Activated T-cell treated with anti-CD3 and anti-CD28 coated beads, Interleukin-2, amount 50 U/mL, for 72 hours (primary cell): ENCODE data around the gene GPR21. TPM values are rescaled to one million over a fixed set of nuclear protein-coding genes. Genes with fewer than 3 reads are reported as not detected.

Experiments used
- ATAC-seq, 2 donors: fragments of 150-1000 bp; cut with Tn5 transposase; replicated peaks in 1 of 2; 2 replicates each; pipeline ENCODE4 v1.10.0; 2021; ENCODE audit warnings: moderate library complexity in 2 of 2, mild to moderate bottlenecking in 1 of 2
- DNase-seq, 2 donors: peaks; one replicate each; pipeline ENCODE4 v3.0.0; 2021 to 2022; ENCODE audit warnings: mixed read lengths in 1 of 2
- H3K27ac Mint-ChIP-seq: one replicate; pipeline ENCODE4 v1.8.0; 2022; ENCODE audit warnings: mild to moderate bottlenecking, moderate library complexity, mixed read lengths
- H3K27me3 Mint-ChIP-seq: one replicate; pipeline ENCODE4 v1.8.0; 2022; ENCODE audit warnings: low read depth, mixed read lengths
- H3K36me3 Mint-ChIP-seq, 2 donors: one replicate each; pipeline ENCODE4 v1.8.0; 2022; ENCODE audit warnings: mixed read lengths in 2 of 2, mild to moderate bottlenecking in 1 of 2; ENCODE audit not compliant: insufficient read depth in 2 of 2
- H3K4me1 Mint-ChIP-seq: one replicate; pipeline ENCODE4 v1.8.0; 2022; ENCODE audit warnings: low read depth, mixed read lengths
- H3K4me3 Mint-ChIP-seq, 2 donors: one replicate each; pipeline ENCODE4 v1.8.0; 2022; ENCODE audit warnings: mild to moderate bottlenecking in 2 of 2, mixed read lengths in 2 of 2, moderate library complexity in 2 of 2
- H3K9me3 Mint-ChIP-seq, 2 donors: one replicate each; pipeline ENCODE4 v1.8.0; 2022; ENCODE audit warnings: mixed read lengths in 2 of 2
- total RNA-seq, 2 donors: library from RNA; stranded (reverse); gene quantifications; one replicate each; pipeline ENCODE4 v1.2.3, GENCODE V29; 2022

The GPR21 gene
- total RNA-seq, 2 donors from 2014 or later = 1.3 to 1.6 TPM

DNA sequence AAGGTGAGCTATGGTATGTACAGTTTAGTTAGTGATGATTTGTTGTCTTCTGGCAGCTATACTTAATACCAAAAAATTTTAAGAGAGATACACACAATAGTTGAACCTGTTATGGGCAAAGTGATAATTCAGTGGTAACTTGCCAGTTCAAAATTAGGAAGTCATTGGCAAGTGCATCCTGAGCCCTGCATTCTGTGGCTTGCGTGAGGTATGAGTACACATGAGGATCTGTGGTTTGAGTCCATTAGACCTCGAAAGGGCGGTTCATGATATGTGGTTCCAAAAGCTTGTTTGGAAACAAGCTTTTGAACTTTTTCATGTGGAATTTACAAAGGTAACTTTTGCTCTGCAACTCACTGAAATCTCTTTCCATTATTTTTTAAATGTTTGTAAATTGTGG lies 47.0 kb downstream of the GPR21 start:
- Mint-ChIP-seq H3K27me3 (no peaks in the 10 kb centered on the region), H3K4me3 (no peak overlapping the region), H3K27ac (no peak overlapping the region), H3K36me3 (peaks cover 7 to 10% of the 10 kb centered on the region in 2 donors), H3K4me1 (peaks cover 6% of the 10 kb centered on the region), H3K9me3 (no peaks in the 10 kb centered on the region)
- DNase-seq = no peak
- ATAC-seq = no peak

GRCh38 chr9:123081824-123082223 lies 48.4 kb downstream of the GPR21 start:
- Mint-ChIP-seq H3K27me3 (no peaks in the 10 kb centered on the region), H3K27ac (no peak overlapping the region), H3K9me3 (no peaks in the 10 kb centered on the region), H3K4me1 (peaks cover 6% of the 10 kb centered on the region), H3K4me3 (no peak overlapping the region), H3K36me3 (peaks cover 7 to 10% of the 10 kb centered on the region in 2 donors)
- no peak for ATAC-seq
- DNase-seq = peak in 1 of 2 donors; percentile 7

GRCh38 chr9:123083680-123084079 lies 50.2 kb downstream of the GPR21 start:
- Mint-ChIP-seq H3K27ac (no peak overlapping the region), H3K27me3 (no peaks in the 10 kb centered on the region), H3K36me3 (peaks cover 7 to 8% of the 10 kb centered on the region in 2 donors), H3K9me3 (no peaks in the 10 kb centered on the region), H3K4me1 (peaks cover 6% of the 10 kb centered on the region), H3K4me3 (no peak overlapping the region)
- DNase-seq (no peak), ATAC-seq (no peak)

DNA sequence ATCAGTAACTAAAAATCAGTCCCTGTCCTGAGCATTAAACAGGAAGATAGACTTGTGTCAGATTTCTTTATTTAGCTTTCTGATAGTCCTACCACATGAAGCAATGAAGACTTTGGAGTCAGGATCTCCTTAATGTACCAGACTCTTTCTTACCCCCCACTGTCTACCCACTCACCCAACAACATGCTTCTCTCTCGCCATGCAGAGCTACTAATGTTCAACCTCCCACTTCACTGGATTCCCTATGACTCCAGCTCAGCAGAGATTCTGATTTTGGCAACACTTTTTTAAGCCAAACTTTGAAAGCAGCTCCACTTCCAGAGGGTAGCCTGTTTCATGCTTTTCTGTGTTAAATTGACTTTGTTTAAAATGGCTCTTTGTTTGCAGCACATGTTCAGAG lies 50.8 kb downstream of the GPR21 start:
- no peaks in the 10 kb centered on the region for H3K9me3 Mint-ChIP-seq
- H3K27me3 Mint-ChIP-seq = no peaks in the 10 kb centered on the region
- H3K4me1 Mint-ChIP-seq = peaks cover 6% of the 10 kb centered on the region
- ATAC-seq (no peak), DNase-seq (no peak)
- no peak overlapping the region for H3K4me3 Mint-ChIP-seq
- no peak overlapping the region for H3K27ac Mint-ChIP-seq
- H3K36me3 Mint-ChIP-seq = peaks cover 6 to 7% of the 10 kb centered on the region in 2 donors

Other genes starting within 250 kb of the GPR21 start
- not detected for gene OR5C1, start 244.7 kb upstream of the GPR21 start, total RNA-seq
- not detected for gene OR1K1, start 233.5 kb upstream of the GPR21 start, total RNA-seq
- 10 to 100 TPM; 14.2 to 18.7 TPM for gene PDCL, start 205.1 kb upstream of the GPR21 start, total RNA-seq
- 10 to 100 TPM; 33.7 to 35.6 TPM for gene RC3H2, start 128.3 kb upstream of the GPR21 start, total RNA-seq
- 10 to 100 TPM; 10.0 TPM for gene ZBTB6, start 120.3 kb upstream of the GPR21 start, total RNA-seq
- gene ZBTB26, start 102.2 kb upstream of the GPR21 start, total RNA-seq = 10 to 100 TPM in 1 of 2 donors, 1 to 10 TPM in 1; 8.1 to 11.0 TPM
- 10 to 100 TPM; 33.1 TPM for gene RABGAP1, start 92.6 kb upstream of the GPR21 start, total RNA-seq
- gene STRBP, start 234.9 kb downstream of the GPR21 start, total RNA-seq = 10 to 100 TPM; 25.5 to 28.7 TPM